ENCODE results near the gene LMX1A.

Gene LMX1A

GRCh38 chr1:165367375-165367993 lies 11.0 kb upstream of the LMX1A start:
- DNase-seq (ENCODE audit: low spot score) = peak; percentile 63

GRCh38 chr1:165365341-165365740 lies 8.8 kb upstream of the LMX1A start:
- DNase-seq (ENCODE audit: low spot score) = no peak

GRCh38 chr1:165364568-165365133 lies 8.1 kb upstream of the LMX1A start:
- DNase-seq (ENCODE audit: low spot score) = no peak

- no peak for DNase-seq (ENCODE audit: low spot score)
Measured at GRCh38 chr1:165356876-165357275, 361 bp upstream of the LMX1A start.

GRCh38 chr1:165355139-165355976 lies 1.2 kb downstream of the LMX1A start:
- no peak for DNase-seq (ENCODE audit: low spot score)

DNA sequence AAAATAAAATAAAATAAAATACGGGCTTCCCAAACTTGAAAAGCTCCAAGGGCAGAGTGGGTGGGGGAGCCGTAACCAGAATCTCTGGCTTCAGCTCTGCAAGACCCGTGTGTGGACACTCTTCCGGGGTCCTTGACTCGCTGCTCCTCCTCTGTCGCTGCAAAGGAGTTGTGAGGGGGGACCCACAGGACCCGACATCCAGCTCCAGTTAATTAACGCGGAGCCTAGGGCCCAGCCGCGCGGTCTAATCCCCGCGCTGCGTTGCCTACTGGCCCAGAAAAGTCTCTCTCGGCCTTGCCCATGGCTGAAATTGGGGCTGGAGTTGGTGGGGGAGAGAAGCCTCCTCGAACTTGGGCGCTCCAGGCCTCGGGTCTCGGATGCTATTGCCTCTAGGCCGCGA lies 1.8 kb downstream of the LMX1A start:
- DNase-seq (ENCODE audit: low spot score) = no peak

GRCh38 chr1:165353731-165354671 lies 2.5 kb downstream of the LMX1A start:
- no peak for DNase-seq (ENCODE audit: low spot score)

GRCh38 chr1:165352442-165353293 lies 3.8 kb downstream of the LMX1A start:
- DNase-seq (ENCODE audit: low spot score) = no peak

DNA sequence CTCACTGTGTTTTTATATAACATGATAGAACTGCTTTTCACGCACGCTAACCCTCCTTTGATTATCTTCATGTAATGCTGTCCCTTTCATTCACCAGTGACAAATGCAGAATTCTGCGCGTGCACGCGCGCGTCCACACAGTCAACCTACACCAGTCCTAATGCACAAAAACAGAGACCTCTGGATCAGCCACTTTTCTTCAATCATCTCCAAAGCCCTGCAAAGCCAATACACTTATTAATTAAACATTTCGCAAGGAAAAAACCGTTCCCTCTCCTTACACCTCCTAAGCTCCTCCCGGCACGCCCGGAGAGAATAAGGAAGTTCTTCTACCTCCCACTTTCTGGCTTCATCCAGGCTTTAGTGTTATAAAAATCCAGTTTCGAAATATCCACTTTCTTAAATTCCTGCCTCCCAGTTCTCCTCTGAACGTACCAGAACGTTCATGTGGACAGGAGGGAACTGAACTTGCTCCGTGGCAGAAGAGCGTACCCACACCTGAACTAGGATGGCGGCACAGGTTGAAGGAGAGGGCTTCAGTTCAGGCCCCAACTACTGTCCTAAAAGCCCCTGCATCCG lies 4.6 kb downstream of the LMX1A start:
- DNase-seq (ENCODE audit: low spot score) = no peak

DNA sequence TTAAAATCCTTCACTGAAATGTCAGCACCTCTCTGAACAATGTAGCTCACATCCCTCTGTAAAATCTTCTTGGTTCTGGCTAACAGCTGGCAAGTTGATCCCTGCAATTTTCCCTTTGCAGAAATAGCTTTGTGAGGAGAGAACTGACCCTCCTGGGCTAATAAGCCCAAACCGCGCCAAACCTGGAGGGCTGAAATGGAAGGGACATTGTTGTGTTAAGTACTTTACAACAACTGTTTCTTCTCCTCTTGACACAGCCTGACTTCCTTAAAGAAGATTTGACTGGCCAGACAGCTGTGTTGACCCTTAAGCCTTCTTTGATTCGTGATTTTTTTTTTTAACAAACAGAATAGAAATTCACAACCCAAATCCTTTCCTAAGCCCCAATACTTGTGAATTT lies 5.7 kb downstream of the LMX1A start:
- no peak for DNase-seq (ENCODE audit: low spot score)

DNA sequence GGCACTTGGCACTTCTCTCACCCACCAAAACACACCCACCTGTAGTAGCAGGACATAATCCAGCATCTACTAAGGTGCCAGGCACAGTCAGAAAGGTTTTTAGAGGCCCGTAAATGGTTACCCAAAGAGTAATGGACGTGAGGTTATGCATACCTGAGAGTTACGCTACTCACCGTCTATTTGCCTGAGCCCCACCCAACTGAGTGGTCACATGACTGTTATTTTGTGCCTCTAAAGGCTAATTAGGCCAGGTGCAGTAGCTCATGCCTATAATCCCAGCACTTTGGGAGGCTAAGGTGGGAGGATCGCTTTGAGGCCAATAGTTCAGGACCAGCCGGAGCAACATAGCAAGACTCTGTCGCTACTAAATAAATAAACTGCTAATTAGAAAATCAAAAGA lies 11.0 kb downstream of the LMX1A start:
- no peak for DNase-seq (ENCODE audit: low spot score)

- no peak for DNase-seq (ENCODE audit: low spot score)
Measured at GRCh38 chr1:165344736-165345135, 11.8 kb downstream of the LMX1A start.

DNA sequence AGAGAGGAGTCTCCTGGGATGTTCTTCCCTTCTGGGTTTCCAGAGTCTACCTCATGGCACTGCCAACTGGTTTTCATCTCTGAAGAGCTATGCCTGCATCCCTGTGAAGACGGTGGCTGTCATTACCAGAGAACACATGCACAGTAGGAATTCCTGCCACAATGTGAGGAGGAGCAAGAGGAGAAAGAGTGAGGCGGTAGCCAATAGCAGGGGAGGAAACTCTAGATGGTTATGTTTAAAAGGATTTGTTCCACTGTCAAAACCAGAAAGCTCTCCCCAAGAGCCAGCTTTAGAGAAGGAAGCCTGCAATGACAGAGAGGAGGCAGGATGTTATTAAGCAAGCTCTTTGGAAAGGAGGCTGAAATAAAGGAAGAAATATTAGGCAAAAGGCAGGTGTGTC lies 12.3 kb downstream of the LMX1A start:
- no peak for DNase-seq (ENCODE audit: low spot score)

DNA sequence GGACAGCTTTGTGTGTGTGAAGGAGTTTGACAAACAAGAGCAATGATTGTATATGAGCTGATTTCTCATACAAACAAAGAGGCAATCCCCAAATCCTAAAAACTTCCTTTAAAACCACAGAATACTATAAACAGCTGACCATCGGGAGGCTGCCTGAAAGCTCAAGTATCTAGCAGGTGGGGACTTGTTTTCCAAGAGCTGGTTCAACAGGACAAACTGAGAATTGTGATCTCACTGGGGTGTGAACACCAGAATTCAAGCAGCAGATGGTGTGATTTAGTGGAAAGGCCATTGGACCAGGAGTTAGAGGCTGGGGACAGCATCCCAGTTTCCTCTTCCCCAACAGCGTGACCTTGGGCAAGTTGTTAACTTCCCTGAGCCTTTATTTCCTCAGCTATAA lies 13.9 kb downstream of the LMX1A start:
- DNase-seq (ENCODE audit: low spot score) = no peak

DNA sequence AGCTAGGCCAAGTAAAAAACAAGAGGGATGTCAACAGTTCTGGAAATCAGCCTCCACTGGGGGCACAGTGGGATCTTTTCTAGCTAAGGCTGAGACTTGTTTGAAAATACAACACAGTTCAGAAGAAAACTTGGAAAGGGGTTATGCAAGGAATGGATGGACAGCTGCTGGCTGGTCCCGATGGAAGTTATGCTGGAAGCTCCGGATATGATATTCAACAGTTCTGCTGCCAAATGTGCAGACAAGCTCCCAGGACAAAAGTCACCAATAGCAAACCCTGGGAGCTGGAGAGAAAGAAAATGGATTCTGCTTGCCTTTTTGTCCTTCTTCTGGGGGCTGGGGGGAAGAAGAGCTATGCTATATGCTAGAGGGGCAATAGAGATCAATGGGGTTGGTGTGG lies 14.3 kb downstream of the LMX1A start:
- DNase-seq (ENCODE audit: low spot score) = no peak

DNA sequence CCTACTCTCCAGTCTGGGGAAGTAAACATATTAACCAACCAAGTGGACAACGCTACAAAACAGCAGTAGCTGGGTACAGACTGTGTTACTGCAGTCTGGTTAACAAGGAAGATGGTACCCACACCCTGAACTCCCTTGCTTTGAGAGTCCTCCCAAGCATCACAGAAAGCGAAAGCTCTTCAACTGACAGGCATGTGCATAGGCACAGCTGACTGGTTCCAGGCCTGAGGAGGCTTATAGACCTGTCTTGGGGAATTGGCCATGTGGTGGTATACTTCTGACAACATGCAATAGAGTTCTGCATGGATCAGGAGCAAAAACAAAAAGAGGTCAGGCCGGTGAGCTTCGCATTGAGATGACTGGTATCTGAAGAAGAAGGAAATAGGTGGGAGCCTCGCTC lies 17.4 kb downstream of the LMX1A start:
- DNase-seq (ENCODE audit: low spot score) = no peak

DNA sequence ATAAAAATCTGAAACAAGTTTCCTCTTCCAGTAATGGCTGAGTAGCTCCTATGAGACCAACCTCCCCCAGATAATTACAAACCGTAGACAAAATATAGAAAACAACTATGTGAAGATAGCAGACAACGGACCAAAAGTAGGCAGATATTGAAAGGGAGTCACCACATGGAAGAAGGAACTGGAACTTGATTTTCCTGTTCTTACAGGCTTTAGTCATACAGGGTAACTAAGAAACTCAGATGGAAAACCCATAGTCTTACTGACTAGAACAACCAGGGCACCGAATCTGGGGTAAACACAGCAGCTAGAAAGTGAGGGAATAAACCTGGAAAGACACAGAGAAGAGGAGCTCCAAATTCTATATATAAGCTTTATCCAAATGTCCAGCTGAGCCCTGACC lies 26.0 kb downstream of the LMX1A start:
- no peak for DNase-seq (ENCODE audit: low spot score)

- no peak for DNase-seq (ENCODE audit: low spot score)
Measured at GRCh38 chr1:165329104-165329503, 27.4 kb downstream of the LMX1A start.

DNA sequence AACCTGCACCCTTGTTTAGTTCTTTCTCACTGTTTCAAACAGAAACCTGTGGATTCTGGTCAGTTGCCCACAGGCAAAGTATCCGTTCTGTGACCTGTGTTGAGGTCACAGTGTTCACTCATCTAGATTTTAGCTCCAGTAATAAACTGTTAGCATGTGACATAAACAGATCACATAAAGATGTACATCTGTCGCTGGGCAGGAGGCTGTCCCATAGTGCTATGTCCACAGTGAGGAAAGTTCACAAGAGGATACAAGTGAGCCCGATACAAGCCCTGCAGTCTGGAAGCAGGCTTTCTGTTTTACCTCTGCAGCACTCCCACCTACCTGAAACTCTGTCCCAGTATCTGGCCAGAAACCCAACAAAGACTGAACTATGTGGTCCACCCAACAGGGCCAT lies 28.4 kb downstream of the LMX1A start:
- no peak for DNase-seq (ENCODE audit: low spot score)

DNA sequence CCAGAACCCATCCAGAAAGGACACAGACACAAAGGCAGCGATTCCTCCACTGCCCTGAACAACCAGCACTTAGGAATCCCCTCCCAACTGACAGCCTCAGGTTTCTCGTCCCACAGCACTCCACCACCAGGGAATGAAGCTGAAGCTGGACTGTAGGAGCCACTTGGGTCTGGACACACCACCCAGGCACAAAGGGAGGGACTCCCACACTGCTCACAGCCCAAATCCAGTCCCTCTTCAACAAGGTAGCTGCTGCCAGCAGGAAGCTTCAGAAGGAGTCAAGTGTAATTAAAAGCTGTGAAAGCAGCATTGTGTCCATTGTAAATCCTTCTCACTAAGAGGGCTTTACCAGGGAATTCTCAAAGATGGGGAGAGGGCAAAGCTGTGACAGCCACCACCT lies 29.0 kb downstream of the LMX1A start:
- DNase-seq (ENCODE audit: low spot score) = no peak

Data from HuH-7.5 (cell line).